ENCODE results near the gene MRPL19.
"Not testable (repeated sequence)": the region's sequence is repeated elsewhere in the genome, so short reads cannot be mapped to it uniquely, and the experiment has no call there.

The MRPL19 gene

DNA sequence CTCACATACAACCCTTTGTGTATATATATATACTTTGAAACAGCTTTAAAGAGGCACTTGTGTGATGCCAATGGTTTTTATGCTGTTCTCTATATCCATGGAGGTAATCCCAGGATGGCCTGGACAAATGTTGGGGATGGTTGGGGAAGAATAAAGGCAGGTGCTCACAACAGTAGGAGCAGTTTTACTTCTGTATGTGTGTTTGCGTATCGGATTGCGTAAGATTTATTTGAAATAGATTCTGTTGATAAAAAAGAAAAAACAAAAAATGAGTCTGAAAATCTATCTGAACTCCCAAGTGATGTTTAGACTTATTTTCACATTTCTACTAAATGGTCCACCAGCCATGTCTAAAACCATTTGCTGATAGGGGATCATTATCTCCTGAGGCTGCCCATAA lies 29.3 kb downstream of the MRPL19 start:
- no peak for DNase-seq

DNA sequence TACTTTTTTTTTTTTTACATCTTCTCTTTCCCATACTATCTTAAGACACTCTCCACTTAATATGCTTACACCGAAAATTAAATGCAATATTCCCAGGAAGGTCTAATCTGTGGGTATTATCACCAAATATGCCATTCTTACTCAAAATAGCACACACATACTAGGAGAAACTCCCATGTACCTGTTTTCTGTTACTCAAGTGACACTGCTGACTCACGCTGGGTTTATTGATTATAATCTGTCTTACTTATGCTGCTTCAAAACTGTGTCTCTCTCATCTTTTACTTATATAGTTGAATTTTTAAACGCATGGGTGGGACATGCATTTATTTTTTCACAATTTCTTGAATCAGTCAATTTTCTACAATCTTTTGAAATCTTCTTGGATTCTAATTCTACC lies 29.9 kb downstream of the MRPL19 start:
- DNase-seq = no peak

DNA sequence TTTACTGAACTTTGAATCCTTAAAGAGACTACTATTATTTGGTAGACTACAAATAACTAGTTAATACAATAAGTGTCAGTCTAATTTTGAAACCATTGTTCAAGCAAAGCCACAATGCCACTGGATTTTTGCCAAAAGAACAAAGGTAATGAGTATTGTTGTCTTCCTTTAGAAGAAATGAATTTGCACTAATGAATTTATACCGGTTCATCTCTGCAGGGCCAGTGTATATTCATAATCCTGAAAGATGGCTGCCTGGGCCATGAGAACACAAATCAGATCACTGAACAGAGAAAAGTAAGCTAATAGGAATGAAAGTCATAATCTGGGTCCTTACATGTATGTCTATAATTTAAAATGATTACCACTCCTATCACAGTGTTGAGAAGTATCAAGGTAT lies 33.0 kb downstream of the MRPL19 start:
- DNase-seq = no peak

DNA sequence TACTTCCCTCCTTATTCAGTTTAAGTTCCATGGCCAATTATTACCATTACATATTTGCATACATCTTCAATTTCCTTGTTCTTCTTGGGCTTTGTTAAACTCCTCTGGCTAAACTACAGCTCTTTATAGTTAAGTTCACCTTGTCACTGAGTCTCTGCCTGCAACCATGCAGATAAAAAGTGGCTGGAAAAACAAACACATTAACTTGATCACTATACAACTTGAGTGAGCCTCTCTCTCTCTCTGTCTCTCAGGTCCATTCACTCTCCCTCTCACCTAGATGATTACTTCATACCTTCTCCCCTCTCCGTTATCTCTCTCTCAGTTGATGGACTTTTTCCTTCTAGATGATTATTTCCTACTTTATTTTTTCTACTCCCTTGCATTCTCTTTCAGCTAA lies 33.8 kb downstream of the MRPL19 start:
- DNase-seq = no peak

DNA sequence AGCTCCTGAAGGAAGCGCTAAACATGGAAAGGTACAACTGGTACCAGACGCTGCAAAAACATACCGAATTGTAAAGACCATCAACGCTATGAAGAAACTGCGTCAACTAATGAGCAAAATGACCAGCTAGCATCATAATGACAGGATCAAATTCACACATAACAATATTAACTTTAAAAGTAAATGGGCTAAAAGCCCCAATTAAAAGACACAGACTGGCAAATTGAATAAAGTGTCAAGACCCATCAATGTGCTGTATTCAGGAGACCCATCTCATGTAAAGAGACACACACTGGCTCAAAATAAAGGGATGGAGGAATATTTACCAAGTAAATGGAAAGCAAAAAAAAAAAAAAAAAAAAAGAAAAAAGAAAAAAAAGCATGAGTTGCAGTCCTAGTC lies 36.8 kb downstream of the MRPL19 start:
- DNase-seq = not testable (repeated sequence)

DNA sequence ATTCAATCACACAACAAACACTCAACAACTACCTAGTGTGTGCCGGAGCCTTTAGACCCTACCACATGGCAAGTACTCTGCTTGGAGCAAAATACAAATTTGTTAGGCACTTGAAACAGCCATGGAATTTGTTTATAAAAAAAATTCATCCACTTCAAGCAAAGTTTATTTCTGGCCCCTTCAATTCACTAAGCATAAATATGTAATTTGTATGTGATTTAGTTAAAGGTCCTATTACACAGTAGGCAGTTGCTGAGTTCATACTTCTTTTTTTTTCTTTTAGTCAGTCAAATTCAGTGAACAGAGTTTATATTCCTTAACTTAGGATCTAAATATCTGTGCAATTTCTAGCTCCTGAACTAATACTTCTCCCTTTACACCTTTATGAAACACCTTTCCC lies 41.6 kb downstream of the MRPL19 start:
- no peak for DNase-seq

DNA sequence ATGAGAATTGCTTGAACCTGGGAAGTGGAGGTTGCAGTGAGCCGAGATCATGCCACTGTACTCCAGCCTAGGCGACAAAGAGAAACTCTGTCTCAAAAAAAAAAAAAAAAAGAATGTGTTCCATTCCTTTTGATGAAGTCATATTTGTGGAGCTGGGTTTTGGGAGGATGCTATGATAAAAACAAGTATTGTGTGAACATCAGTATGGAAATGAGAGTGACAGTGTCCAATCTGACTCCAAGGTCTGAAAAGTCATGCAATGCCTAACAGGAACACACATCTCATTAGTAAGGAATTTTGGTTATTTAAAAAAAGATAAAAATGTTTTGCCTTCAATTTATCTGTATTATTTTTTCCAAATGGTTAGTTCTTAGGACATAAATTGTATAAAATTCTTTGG lies 52.3 kb downstream of the MRPL19 start:
- DNase-seq = no peak

DNA sequence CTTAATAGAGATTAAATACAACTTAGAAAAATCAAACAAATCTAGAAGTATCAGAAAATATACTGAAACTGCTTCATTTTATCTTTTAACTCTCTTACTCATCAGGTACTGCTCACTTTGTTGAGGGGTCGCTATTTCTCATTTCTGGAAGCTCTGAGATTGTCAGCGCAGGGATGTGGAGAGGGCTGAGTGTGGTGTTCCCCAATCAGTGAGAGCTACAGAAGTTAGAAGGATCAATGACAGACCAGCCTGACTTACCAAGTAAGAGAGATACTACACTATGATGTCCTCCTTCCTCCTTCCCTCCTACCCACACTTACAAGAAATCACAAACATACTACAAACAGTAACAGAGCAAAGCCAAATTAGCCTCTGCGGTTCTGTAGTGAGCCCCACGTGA lies 56.0 kb downstream of the MRPL19 start:
- no peak for DNase-seq

DNA sequence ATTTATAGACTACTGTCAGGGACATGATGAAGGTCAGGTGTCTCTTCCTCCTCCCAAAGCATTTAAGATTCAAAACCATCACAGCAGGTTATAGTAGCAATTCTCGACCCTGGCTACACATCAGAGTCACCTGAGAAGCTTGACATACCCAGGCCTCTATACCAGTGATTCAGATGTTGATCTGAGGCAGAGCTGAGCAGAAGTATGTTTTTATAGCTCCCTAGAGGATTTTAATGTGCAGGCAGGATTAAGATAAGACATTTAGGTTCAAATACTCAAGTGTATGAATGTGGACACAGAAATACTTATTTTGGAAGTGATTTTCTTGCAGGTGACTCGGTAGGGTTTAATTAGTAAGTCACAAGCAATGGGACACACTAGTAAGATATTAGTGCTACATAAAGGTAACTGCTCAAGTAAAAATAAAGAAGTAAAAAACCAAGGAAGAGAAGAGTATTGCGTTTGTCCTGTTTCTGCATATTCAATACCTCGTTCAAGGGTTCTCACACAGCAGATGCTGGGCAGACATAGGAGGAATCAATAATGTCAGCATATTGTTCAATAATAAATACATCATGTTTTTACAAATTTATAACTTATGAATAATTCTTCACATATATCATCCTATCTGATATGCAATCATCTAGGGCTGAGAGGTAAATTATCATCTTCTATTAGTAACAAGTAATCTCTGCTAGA lies 57.2 kb downstream of the MRPL19 start:
- DNase-seq = no peak

DNA sequence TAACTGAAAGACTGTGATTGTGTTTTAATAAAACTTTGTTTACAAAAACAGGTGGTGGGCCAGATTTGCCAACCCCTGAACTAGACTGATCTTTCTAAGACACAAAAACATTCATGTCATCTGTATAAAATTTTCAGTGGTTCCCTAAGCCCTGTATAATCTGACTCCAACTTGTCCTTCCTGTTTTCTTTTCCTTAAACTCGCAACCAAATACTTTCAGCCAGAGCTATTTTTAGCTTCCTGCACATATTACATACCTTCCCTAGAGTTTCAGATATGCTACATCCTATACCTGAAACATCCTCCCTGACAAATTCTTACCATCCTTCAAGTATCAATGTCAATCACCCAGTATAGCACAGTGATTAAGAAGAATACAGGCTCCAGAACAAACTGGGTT lies 59.3 kb downstream of the MRPL19 start:
- DNase-seq = no peak

DNA sequence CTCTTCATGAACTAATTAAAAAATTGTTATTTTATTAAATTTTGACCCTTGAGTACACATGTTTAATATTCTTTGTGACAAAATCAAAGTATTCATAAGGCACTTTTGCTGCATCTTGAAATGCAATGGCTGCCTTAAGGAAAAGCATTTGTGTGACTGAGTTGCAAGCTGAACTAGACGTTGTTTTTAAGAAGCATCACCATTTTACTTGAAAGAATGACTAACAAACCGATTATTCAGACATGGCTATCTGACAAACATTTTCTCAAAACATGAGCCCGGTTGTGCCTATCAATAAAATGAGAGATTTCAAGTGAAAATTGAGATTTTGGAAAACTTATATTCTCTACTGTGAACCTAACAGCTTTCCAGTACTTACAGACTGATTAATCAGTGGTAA lies 61.3 kb downstream of the MRPL19 start:
- no peak for DNase-seq

DNA sequence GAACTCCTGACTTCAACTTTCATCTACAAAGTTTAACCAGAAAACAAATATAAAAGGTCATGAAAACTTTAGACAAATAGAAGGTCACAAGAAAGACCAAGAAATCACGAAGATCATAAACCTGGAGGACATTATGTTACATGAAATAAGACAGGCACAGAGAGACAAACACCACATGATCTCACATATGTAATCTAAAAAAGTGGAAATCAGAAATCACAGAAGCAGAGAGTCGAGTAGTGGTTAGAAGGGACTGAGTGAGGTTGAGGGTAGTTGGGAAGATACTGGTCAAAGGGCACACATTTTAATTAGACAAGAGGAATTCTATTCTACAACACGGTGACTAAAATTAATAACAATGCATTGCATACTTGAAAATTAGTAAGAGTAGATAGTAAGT lies 62.7 kb downstream of the MRPL19 start:
- DNase-seq = no peak

DNA sequence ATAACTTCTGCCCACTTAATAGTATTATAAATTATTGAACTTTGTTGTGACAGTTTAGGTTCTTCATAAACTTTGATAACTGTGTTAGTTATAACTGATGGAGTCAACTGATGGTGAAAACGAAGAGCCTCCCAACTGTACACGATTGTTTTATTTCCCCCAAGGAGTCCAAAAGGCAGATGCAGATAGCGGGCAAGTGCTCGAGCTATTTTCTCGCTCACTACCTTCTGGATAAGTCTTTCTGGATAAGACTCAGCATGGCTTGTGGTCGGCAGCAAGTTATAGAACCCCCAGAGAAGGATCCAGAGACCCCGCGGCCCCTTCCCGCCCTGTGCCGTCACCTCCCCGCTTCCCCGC lies 63.6 kb downstream of the MRPL19 start:
- no peak for DNase-seq

DNA sequence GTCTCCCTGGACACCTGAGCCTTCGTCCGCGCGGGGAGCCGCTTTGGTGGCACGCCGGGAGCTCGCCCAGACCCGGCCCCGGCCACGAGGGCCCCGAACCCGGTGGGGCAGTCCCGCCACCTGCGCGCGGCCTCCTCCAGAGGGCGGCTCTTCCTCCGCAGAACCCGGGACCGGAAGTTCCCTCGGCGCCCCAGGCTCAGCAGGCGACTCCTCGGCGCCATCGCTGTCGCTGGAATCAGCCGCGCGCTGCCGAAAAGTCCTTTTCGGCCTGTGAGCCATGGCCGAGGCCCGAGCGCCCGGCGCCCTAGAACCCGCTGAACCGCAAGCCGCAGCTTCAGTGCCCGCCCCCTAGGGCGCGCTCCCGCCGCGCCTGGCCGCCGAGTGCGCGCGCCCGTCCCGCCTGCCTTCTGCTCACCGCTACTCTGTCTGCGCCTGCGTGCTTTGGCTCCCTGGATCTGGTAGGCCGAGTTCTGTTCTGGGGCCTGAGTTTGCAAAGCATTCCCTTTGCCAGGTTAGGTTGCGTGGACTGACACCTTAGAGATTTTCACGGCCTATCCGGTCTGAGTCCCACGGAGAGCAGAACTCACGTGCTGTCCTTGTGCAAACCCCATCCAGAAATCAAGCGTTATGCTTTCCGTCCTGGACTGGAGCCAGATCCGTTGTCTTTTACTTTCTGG lies 64.1 kb downstream of the MRPL19 start, which contains the start of gene GCFC2:
TSS of gene GCFC2 (minus strand) at position 339 of the 677 bp plus-strand sequence. CDS start at position 279, 60 bp downstream.
- peak; percentile 92 for DNase-seq

DNA sequence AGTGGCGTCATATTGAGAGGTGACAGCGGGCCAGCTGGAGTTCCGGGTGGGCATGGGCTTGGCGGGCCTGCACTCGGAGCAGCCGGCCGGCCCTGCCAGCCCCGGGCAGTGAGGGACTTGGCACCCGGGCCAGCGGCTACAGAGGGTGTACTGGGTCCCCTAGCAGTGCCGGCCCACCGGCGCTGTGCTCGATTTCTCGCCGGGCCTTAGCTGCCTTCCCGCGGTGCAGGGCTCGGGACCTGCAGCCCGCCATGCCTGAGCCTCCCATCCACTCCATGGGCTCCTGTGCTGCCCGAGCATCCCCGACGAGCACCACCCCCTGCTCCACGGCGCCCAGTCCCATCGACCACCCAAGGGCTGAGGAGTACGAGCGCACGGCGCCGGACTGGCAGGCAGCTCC lies 65.0 kb downstream of the MRPL19 start:
- not testable (repeated sequence) for DNase-seq

DNA sequence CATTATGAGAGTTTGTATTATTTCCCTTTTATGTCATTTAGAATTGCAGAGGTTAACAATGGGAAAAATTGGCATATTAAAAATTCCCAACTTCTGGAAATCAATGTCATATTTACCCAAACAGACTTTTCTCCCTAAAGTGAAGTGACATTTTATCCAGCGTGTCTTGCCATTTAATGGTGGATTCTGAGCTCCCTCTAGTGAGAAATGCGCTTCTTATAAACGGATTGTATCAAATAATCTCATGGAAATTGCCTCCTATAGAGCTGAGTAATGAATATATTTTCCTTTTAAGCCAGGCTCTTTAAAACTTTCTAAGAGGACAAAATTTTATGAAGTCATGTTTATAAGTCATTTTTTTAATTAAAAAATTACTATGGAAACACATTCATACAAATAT lies 69.8 kb downstream of the MRPL19 start:
- no peak for DNase-seq

DNA sequence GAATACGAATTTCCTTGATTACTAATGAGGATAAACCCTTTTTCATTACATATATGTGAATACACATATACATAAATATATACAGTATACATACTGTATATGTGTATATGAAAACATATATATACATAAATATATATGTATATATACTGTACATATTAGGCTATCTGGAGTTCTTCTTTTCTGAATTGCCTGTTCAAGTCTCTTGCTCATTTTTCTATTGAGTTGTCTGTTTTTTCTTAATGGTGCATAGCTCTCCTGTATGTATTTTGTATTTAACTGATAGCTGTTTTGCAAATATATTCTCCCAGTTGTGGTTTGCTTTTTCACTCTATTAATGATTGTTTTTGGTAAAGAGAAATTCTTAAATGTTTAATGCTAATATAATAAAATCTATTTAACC lies 73.0 kb downstream of the MRPL19 start:
- no peak for DNase-seq

DNA sequence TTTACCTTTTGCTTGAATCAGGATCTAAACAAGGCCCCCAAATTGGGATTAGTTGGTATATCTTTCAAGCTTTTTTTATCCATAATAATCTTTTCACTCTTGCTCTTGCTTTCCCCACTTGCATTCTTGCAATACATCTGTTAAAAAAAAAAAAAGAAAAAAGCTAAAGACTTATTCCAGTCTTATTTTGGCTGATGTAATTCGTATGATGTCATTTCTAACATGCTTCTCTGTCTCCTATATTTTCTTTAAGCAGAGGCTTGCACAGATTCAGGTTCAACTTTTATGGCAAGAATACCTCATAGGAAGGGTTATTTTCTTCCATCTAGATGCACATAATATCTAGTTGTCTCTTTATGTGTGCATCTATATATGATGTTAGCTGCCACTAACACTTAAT lies 73.9 kb downstream of the MRPL19 start:
- DNase-seq = no peak

DNA sequence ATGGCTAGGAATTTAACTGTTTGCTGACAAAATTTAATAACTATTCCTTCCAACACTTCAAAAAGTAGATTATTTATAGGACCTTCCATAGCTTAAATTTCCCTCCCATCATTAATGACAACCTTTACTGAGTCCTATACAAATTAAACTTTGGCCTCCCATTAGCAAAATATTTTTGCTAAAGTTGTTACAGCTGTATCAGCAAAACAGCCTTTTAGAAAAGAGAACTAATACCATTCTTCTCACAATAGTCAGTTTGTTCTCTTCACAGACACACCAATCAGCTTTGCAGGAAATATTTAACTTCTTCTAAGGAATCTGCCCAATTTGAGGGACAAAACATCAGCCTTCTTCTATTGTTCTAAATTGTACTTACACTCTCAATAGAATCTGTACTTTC lies 76.1 kb downstream of the MRPL19 start:
- DNase-seq = no peak

DNA sequence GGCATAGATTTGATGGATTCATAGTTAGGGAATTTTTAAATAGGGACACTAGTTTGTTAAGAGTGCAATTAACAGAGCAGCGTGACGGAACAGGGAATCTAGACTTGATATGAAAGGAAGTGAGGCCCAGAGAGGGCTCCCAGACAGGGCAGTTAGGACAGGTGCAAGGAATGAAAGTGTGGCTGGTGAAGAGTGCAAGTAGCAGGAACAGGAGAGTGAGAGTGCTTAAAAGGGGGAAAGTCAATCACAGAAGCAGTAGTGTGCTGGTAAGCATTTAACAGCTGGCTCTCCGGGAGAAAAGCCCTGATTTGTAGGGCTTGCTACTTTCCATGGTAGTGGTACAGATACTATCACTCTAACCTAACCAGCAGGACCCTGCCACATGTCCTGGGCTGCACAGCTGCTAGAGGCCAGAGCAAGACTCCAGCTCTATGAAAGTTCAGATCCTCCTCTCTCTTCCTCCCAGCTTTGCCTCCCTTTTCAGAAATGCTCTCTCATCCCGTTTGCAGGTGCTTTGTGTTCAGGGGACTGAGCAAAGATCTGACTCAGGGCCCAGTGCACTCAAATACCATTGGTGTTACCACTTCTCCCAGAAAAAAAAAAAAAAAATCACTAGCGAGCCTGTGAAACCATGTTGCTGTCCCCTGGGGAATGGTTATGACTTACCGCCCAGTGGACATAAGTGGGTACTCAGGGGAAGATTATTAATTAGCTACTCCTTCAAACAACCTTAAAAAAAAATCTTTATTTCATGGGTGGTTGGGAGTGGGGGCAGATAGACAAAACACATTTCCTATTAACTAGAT lies 82.2 kb downstream of the MRPL19 start:
- no peak for DNase-seq

DNA sequence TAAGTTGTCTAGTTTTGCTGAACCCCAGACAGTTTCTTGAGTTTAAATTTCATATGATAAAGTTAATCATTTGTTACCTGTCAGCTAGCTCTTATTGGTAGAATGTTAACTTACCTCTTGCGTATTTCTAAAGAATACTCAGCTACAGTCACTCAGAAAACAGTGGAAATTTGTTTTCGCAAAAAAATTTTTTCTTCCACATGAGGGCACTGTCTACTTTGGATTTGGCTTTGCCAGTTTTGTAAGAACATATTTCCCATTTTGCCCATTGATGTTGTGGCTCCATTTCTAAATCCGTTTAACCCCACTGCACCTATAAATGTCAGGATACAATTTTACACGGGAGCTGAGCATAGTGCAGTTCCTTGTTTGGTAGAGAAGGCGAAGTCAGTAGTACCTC lies 83.3 kb downstream of the MRPL19 start:
- DNase-seq = no peak

DNA sequence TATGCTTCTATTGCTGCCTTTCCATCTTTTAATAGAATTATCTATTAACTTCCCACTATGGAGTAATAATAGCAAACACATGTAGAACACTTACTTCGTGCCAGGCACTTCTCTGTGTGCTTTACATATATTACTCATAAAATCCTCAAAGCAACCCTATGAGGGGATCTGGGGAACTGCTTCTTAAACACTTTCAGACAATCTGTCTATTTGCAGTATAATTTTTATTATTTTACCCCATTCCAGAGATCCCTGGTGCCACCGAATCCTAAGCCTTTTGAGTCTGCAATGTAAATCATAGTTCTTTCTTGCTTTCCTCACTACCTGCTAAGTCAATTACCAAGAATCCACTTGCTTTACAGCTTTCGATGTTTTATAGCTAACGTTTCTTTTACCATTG lies 89.7 kb downstream of the MRPL19 start:
- DNase-seq = no peak

DNA sequence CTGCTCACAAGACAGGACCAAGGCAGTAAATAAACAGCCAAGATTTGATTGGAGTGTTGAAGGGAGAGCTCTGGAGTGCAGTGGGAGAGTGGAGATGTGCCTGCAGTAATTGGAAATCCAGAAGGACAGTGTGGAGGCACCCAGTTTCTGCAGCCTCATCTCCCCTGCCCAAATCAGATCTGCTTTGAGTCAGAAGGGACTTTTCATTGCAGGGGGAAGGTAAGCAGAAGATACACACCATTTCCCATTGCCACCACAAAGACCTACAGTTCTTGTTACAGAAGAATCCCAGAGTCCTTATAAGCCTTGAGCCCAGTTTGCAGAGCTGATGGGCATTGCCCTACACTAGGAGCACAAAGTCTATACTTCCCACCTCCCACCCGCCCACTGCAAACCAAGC lies 91.4 kb downstream of the MRPL19 start:
- DNase-seq = no peak

Data from right hindlimb (tissue), 1 donor.